ENCODE measurements around the gene NACC1.
A peak's percentile ranks its signal among the peaks of the same experiment; 100 is the strongest.

The NACC1 gene

DNA sequence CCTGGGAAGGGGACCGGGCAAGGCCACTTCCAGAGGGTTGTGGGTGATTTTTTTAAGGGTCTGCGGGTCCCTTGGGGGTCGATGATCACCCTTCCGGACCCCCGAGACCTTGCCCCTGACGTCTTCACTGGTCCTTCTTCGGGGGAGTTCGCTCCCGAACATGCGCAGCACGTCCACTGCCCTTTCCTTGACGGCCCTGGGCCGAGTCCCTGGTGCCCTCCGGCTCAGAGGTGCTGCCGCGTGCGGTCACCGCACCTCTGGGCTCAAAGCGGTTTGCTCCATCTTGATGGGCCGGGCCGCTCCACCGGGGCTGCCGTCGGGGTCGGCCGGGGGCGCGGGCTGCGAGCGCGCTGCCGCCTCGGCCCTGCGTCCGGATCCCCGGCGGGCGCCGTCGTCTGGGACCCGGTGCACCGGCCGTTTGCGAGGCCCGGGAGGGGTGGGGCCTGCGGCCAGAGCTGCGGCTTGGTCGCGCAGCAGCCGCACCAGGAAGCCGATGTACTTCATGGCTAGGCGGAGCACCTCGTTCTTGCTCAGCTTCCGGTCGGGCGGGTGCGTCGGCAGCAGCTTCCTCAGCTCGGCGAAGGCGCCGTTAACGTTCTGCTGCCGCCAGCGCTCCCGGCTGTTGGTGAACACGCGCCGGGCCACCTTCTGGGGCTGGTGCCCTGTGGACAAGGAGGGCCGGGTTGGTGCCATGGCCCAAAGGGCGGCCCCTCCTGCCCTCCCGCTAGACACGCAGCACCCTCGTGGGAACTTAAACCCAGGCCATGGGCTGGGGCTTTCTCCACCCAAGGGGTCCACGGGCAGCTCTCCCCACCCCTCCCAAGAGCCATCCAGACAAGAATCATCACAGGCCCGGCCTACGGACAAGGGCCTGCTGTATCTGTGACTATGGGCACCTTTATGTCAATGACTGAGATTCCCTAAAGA lies 18.7 kb upstream of the NACC1 start:
- DNase-seq = no peak

DNA sequence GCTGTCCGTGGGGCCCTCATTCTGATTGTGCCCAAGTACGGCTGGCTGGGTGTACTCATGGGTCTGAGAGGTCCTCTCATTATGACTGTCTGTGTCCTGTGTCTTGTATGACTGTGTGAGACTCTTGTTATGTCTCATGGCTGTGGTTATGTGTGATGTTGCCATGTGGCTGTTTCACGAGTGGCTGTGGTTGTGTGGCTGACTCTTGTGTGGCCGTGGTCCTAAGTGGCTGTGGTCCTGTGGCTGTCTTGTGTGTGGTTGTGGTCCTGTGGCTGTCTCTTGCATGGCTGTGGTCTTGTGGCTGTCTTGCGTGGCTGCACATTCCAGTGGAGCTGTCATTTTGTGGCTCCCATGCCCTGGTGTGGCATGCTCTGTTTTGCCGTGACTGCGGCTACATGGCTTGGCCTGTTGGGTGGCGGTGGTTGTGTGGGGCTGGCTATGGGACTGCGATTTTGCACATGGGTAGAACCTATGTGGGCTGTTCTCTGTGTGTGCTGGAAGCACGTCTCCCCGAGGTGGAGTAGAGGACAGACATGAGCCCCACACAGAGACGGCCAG lies 18.0 kb upstream of the NACC1 start:
- no peak for DNase-seq

DNA sequence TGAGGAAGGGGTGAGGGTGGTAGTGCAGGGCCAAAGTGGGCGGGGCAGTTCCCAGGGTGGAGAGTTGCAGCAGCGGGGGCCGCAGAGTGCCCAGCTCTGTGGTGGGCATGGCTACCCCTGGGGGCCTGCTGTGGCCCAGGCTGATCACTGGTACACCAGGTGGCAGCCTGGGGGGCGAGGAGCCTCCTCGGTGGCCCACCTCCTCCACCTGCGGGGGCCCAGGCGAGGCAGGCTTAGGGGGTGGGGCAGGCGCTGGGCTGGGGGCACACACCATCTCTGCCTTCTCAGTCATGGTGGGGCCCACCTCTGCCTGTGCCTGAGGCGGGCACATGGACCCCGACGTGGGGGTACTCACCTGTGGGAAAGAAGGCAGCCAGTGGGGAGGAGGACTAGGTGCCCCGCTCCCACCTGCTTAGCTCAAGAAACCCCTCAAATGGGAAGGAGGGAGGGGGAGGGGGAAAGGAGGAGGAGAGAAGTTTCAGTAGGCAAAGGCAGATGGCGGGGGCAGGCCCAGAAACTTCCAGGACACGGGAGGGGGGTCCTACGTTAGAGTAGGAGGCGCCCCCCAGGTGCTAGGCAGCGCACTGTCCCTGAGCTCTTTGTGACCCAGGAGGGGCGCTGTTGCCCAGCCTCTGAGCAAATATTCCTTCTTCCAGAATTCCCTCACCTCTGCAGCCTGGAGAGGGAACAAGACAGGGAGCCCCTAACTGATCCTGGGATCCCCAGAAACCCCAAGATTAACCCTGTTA lies 17.0 kb upstream of the NACC1 start:
- no peak for DNase-seq

DNA sequence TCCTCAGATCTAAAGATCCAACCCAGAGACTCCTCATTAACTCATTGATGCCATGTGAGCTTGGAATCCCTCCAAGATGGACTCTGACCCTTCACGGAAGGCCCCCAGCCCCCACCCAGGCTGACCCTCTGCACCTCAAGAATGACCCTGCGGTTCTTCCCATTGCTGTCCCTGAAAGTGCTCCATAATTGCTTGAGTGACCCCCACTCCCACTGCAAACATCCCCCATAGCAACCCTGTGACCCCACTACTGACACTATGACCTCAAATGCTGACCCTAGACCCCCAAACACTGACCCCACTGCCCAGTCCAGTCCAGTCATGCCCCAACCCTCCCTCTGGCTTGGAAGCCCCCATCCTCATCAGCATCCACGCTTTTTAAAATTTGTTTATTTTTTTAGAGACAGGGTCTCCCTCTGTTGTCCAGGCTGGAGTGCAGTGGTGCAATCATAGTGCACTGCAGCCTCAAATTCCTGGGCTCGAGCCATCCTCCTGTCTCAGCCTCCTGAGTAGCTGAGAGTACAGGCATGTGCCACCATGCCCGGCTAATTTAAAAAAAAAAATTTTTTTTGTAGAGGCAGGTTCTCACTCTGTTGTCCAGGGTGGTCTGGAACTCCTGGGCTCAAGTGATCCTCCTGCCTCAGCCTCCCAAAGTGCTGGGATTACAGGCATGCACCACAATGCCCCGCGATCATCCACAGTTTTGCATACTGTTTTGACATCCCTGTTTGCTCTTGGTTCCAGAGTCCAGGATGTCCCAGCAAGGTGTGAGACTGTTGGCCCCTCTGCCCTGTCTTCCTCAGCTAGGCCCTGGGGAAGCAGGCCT lies 16.3 kb upstream of the NACC1 start:
- no peak for DNase-seq

DNA sequence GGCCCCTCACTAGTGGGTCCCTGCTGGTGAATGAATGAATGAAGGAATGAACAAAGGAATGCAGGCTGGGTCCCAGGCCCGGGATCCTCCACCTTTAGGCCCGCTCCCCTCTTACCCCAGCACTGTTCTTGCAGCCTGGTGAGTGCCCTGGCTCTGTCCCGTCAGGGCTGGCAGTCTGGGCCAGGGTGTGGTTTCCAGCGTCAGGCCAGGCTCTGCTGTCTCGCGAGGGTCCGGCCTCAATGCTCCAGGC lies 15.7 kb upstream of the NACC1 start:
- no peak for DNase-seq

GRCh38 chr19:13102666-13103580 lies 15.1 kb upstream of the NACC1 start, which contains the start of gene LYL1:
LYL1 (minus strand) TSS chr19:13102858; CDS start chr19:13101171, 1,687 bp downstream.
- DNase-seq = peak; percentile 63

DNA sequence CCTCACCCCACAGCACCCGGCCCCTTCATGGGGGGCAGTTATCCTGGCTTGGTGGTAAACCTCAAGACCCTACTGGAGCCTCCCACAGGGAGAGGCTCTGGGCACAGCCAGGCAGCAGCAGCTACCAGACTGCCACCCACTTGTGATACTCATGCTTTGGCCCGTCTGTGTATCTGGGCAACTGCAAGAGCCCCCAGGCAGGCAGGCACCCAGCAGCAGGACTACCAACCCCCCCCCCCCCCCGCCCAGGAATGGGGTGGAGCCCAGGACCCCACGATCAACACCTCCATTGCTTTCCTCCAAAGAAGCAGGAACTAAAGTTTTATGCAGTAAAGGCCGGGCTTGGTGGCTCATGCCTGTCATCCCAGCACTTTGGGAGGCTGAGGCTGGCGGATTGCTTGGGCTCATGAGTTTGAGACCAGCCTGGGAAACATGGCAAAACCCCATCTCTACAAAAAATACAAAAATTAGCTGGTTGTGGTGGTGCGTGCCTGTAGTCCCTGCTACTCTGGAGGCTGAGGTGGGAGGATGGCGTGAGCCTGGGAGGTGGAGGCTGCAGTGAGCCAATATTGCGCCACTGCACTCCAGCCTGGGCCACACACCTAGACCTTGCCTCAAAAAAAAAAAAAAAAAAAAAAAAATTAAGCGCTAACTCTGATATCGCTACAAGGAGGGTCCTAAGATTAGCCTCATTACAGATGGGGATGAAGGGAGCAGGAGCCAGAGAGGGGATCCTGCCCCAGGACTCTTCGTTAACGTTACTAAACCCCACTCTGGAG lies 14.3 kb upstream of the NACC1 start:
- no peak for DNase-seq

- DNase-seq = no peak
Measured at GRCh38 chr19:13104360-13104847, 13.7 kb upstream of the NACC1 start.

DNA sequence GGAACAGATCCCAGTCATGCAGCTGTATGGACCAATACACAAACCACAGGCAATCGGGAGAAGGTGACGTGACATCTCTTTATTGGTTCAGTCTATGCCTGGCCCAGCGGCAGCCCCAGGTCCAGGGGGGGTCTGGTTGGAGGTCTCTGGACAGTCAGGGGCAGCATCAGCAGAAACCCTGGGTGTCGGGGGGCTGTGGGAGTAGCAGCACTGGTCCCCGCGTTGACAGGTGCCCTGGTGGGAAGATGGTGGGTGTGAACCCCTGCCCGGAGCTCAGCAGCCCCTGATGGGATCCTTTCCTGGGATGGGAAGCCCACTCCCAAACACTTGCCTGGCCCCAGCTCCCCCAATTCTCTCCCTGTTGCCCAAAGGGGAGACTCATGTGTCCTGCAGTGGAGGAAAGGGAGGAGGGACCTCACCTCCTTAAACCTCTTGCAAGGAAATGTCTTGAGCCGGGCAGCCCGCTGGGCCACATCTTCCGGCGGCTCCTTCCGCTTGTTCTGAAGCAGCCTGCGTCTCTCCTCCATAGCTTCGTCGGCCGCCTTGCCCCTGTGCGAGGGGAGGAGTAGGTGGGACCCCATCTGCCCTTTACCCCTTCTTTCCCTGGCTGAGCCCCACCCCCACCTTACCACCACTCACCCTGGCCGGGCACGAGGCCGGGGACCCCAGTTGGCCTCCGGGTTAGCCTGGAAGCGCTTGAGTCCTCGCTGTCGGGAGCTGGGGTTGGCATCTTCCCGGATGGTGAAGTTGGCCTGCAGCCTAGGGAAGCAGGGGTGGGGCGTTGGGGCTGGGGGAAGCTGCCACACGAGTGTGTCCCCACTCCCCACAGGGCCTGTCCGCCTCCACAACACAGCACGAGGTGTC lies 13.0 kb upstream of the NACC1 start:
- no peak for DNase-seq

DNA sequence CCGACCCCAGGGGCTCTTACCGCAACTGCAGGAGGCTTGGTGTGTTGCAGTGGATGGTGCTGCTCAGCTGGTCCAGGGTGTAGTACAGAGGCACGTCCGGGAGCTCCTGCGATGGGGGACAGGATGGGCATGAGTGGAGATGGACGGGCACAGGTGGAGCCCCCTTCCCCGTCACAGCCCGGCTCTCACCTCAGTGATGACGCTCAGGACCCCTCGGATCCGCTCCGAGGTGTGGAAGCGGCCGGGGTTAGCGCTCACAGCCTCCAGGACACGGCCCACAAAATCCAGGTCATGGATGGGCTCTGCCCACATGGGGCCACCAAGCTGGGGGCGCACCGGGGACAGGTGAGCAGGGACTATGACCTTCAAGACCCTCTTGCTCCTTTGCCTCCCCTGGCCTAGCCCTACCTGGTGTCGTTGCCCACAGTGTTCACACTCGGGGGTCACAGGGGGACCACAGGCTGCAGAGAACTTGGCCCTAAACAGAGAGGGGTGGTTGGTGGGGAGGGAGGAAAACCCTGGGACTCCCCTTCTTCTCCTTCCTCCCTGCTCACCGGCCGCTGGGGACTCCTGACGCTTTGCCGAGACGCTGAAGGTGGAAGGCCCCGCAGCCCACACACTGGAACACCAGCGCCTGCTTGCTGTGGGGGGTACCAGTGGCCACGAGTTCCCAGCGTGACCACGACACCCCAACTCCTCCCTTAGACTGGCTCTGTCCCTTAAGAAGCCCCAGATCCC lies 8.5 kb upstream of the NACC1 start:
- DNase-seq = no peak

DNA sequence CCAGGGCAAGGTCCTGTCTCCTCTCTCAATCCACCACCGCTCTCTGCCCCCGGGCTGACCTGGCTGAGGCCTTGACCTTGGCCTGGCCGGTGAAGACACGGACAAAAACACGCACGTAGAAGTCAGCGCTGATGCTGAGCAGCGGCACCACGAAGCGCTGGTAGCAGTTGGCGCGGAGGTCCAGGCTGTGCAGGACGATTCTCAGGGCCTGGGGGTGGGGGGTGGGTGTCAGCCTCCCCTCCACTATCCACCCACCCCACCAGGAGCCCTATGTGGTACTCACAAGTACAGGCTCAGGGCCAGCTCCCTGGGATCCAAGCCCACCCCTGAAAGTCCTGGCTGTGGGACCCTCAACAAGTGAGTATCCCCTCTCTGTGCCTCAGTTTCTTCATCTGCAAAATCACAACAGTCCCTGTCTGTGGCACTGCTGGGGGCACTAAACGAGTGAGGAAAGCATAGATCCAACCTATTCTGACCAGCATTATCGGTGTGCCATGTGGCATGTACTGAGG lies 7.9 kb upstream of the NACC1 start:
- DNase-seq = no peak

DNA sequence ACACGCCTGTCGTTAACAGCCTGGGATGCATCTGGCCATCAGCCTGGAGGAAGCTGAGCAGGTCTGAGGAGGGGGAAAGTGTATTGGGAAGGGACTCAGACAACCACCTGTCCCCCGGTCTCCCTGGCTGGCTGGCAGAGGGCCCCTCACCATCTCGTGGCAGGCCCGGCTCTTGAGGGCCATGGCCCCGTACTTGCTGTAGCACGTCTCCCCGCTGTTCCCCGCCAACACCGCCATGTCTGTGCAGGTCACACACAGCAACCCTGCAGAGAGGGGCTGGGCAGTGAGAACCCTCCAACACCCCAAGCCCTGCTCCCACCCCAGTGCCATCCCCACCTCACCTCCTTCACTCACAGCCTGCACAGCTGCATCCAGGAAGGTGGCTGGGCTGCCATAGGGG lies 5.5 kb upstream of the NACC1 start:
- no peak for DNase-seq

GRCh38 chr19:13115936-13116281 lies 2.2 kb upstream of the NACC1 start:
- no peak for DNase-seq

DNA sequence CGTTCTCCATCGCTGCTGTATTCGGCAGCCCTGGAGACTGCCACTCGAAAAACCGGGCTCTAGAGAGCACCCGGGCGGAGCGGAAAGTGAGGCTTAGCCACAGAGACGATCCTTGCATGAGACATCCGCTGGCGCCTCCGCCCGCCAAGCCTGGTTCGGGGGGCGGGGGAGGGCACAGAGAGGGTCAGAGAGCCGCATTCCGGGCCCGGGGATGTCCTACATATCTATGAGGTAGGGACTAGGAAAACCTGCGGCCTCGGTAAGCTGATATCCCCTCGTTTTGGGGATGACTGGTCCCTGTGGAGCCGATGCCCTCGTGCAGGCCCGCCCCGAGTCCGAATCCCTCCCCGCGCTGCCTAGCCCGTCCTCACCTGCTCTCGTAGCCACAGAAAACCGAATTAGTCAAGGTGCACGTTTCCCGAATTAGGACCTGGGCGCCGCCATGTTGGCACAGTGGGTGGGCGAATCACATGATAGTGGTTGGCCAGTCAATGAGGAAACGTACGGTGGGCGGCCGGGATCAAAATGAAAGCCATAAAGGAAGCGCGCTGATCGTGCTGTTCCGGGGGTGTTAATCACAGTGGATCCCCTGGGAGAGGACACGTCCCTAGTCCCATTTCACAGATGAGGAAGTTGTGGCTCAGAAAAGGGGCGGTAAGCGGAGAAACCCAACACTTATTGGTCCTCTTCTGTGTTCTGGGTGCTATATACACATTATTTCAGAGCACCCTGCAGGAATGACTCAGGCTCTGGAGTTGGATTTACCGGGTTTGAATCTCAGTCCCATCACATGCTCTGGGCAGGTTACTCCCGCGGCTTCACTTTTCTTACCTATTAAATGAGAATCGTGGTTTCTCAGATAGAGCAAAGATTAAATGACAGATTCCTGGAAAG lies 1.5 kb upstream of the NACC1 start, which contains the start of gene TRMT1:
TRMT1 (minus strand) TSS at position 459 of the 894 bp plus-strand sequence; CDS start at position 118, 341 bp downstream.
- DNase-seq = peak; percentile 81

DNA sequence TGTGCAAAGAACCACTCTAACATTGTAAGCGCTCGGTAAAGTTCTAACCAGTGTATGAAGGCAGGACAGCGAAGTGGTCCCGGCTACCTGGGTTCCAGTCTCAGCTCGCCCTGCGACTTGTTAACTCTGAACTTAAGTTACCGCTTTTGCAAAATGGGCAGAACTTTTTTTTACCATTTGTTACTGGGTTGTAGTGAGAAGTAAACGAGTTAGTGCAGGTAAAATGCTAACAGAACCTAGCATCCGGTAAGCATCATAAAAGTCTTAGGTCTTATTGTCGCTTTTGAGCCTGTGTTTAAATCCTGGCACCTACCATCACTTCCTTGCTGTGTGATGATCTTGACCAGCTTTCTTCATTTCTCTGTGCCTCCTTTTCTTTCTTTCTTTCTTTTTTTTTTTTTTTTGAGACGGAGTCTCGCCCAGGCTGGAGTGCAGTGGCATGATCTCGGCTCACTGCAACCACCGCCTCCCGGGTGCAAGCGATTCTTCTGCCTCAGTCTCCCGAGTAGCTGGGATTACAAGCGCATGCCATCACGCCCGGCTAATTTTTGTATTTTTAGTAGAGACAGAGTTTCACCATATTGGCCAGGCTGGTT lies 790 bp upstream of the NACC1 start:
- no peak for DNase-seq

GRCh38 chr19:13118424-13119193 lies 545 bp downstream of the NACC1 start:
- peak; percentile 51 for DNase-seq
